OCI-LY7 (cell line): ENCODE results near the gene ATP2B1. TPM values are rescaled to one million over a fixed set of nuclear protein-coding genes. Genes with fewer than 3 reads are reported as not detected.

Experiments
- BruUV-seq: library from RNA; stranded (reverse); fragments of 400-500 nt; replicated peaks from 2 replicates; lab custom pipeline; 2021; lab: Mats Ljungman, UMichigan
- CTCF ChIA-PET: fragments of 300-600 bp; sonication (Branson Sonifier 250); formaldehyde crosslinking; loops from one replicate; lab custom pipeline; 2022; ENCODE audit warnings: antibody characterized with exemption; ENCODE audit not compliant: unreplicated experiment; lab: Charles Lee
- POLR2A ChIA-PET: fragments of 300-600 bp; sonication (Branson Sonifier 250); formaldehyde crosslinking; loops from one replicate; lab custom pipeline; 2022; ENCODE audit warnings: antibody characterized with exemption; lab: Charles Lee
- DNase-seq: peaks from one replicate; pipeline ENCODE4 v3.0.0-alpha.2; 2015; ENCODE audit warnings: low spot score
- H2AFZ ChIP-seq: fragments of 200-600 bp; sonication (generic), shearing (Covaris generic); 2 replicates; pipeline ENCODE4 v1.6.1; 2014; ENCODE audit warnings: mild to moderate bottlenecking, antibody characterized with exemption, low read length, moderate library complexity
- H3K27ac ChIP-seq: fragments of 200-600 bp; sonication (generic); 2 replicates; pipeline ENCODE4 v1.5.1; 2014; ENCODE audit warnings: mixed run types, low read depth, mild to moderate bottlenecking, moderate library complexity, low read length, inconsistent platforms; ENCODE audit not compliant: poor library complexity, severe bottlenecking
- H3K36me3 ChIP-seq: fragments of 200-600 bp; sonication (generic); 2 replicates; pipeline ENCODE4 v1.6.1; 2014; ENCODE audit warnings: mild to moderate bottlenecking, antibody characterized with exemption, low read length, moderate library complexity, mixed read lengths; ENCODE audit not compliant: insufficient read depth
- H3K4me1 ChIP-seq: fragments of 200-600 bp; sonication (generic); 2 replicates; pipeline ENCODE4 v1.5.1; 2014; ENCODE audit warnings: mild to moderate bottlenecking, low read length; ENCODE audit not compliant: insufficient read depth, poor library complexity, severe bottlenecking
- H3K4me2 ChIP-seq: fragments of 200-600 bp; sonication (generic); 2 replicates; pipeline ENCODE4 v1.6.1; 2014; ENCODE audit warnings: mild to moderate bottlenecking, low read length
- H3K4me3 ChIP-seq: fragments of 200-600 bp; sonication (generic); 2 replicates; pipeline ENCODE4 v1.5.1; 2014; ENCODE audit warnings: mild to moderate bottlenecking, low read depth, low read length; ENCODE audit not compliant: poor library complexity, severe bottlenecking
- H3K79me2 ChIP-seq: fragments of 200-600 bp; sonication (generic); 2 replicates; pipeline ENCODE4 v1.6.1; 2016; ENCODE audit warnings: low read depth, mild to moderate bottlenecking, low read length, moderate library complexity, mixed read lengths; ENCODE audit not compliant: insufficient read depth
- H3K9me2 ChIP-seq: fragments of 200-600 bp; sonication (generic); 2 replicates; pipeline ENCODE4 v1.6.1; 2016; ENCODE audit warnings: mild to moderate bottlenecking, low read length, mixed read lengths; ENCODE audit not compliant: insufficient read depth
- H3K9me3 ChIP-seq: fragments of 200-600 bp; sonication (generic); 2 replicates; pipeline ENCODE4 v1.6.1; 2014; ENCODE audit warnings: mild to moderate bottlenecking, mixed run types, low read length, mixed read lengths
- H4K20me1 ChIP-seq: fragments of 200-600 bp; sonication (generic); 2 replicates; pipeline ENCODE4 v1.6.1; 2014; ENCODE audit warnings: mild to moderate bottlenecking, antibody characterized with exemption, low read length, moderate library complexity, mixed read lengths; ENCODE audit not compliant: insufficient read depth
- EZH2phosphoT487 ChIP-seq: fragments of 200-600 bp; sonication (generic); IDR thresholded peaks from 2 replicates; pipeline ENCODE4 v1.6.1; 2018; ENCODE audit warnings: low read depth, borderline replicate concordance, mild to moderate bottlenecking, mixed run types, antibody characterized with exemption, low read length, moderate library complexity, mixed read lengths
- intact Hi-C: fragments of 100-400 bp; cut with micrococcal nuclease; formaldehyde crosslinking; loops from one replicate; pipeline ENCODE4 v1.10.0; 2022; ENCODE audit not compliant: unreplicated experiment
- total RNA-seq, 2 experiments: library from RNA; depleted of rRNA in 1 of 2; stranded (reverse); fragments of >200 nt in 1 of 2; shearing (Covaris generic) in 1 of 2; gene quantifications; 2 replicates each; pipeline ENCODE4 v1.2.3, GENCODE V29; 2014 to 2022
- TF ChIP-seq, protein P1 (sequence below): fragments of 200-600 bp; sonication (generic); conservative IDR thresholded peaks from 2 replicates; pipeline ENCODE4 v1.5.1; 2014; ENCODE audit warnings: mild to moderate bottlenecking, antibody characterized with exemption, low read length, moderate library complexity, mixed read lengths

ATP2B1 gene
- total RNA-seq, 2 experiments from 2014 or later: 58.5 to 74.9 TPM

- no peaks in the 10 kb centered on the region for H3K36me3 ChIP-seq
- intact Hi-C loops: no loop called here
- H3K27ac ChIP-seq: no peak overlapping the region
- H3K9me2 ChIP-seq: no peaks in the 10 kb centered on the region
- no peaks in the 10 kb centered on the region for H3K4me1 ChIP-seq
- H2AFZ ChIP-seq: no peak overlapping the region
- H4K20me1 ChIP-seq: no peaks in the 10 kb centered on the region
- no TSS peak for BruUV-seq
- no peaks in the 10 kb centered on the region for H3K9me3 ChIP-seq
- no peak overlapping the region for H3K4me3 ChIP-seq
- no peak for DNase-seq
- CTCF ChIA-PET: no interaction called here
- POLR2A ChIA-PET: interaction anchor here (1.3 kb wide), 1 partner anchor 13 kb away, joined by 3 read pairs; no protein-coding TSS in a partner anchor
- no peaks in the 10 kb centered on the region for H3K79me2 ChIP-seq
- TF ChIP-seq EZH2phosphoT487: no peak
- TF ChIP-seq, protein P1, sequence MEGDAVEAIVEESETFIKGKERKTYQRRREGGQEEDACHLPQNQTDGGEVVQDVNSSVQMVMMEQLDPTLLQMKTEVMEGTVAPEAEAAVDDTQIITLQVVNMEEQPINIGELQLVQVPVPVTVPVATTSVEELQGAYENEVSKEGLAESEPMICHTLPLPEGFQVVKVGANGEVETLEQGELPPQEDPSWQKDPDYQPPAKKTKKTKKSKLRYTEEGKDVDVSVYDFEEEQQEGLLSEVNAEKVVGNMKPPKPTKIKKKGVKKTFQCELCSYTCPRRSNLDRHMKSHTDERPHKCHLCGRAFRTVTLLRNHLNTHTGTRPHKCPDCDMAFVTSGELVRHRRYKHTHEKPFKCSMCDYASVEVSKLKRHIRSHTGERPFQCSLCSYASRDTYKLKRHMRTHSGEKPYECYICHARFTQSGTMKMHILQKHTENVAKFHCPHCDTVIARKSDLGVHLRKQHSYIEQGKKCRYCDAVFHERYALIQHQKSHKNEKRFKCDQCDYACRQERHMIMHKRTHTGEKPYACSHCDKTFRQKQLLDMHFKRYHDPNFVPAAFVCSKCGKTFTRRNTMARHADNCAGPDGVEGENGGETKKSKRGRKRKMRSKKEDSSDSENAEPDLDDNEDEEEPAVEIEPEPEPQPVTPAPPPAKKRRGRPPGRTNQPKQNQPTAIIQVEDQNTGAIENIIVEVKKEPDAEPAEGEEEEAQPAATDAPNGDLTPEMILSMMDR: no peak
- no peak overlapping the region for H3K4me2 ChIP-seq
These were observed 131.9 kb downstream of the ATP2B1 start for GRCh38 chr12:89576572-89577220.

GRCh38 chr12:89575374-89575773 lies 133.3 kb downstream of the ATP2B1 start:
- CTCF ChIA-PET: no interaction called here
- H3K4me3 ChIP-seq: no peak overlapping the region
- TF ChIP-seq EZH2phosphoT487: no peak
- TF ChIP-seq, protein P1: no peak
- H3K9me3 ChIP-seq: no peaks in the 10 kb centered on the region
- H4K20me1 ChIP-seq: no peaks in the 10 kb centered on the region
- BruUV-seq: no TSS peak
- H2AFZ ChIP-seq: no peak overlapping the region
- no peaks in the 10 kb centered on the region for H3K9me2 ChIP-seq
- H3K27ac ChIP-seq: no peak overlapping the region
- no peaks in the 10 kb centered on the region for H3K36me3 ChIP-seq
- no peaks in the 10 kb centered on the region for H3K79me2 ChIP-seq
- intact Hi-C loops: no loop called here
- no peak for DNase-seq
- no peak overlapping the region for H3K4me2 ChIP-seq
- POLR2A ChIA-PET: interaction anchor here (0.6 to 0.9 kb wide), 4 partner anchors 9 to 698 kb away, joined by 3 to 4 read pairs (median 4); no protein-coding TSS in a partner anchor
- H3K4me1 ChIP-seq: no peaks in the 10 kb centered on the region

DNA sequence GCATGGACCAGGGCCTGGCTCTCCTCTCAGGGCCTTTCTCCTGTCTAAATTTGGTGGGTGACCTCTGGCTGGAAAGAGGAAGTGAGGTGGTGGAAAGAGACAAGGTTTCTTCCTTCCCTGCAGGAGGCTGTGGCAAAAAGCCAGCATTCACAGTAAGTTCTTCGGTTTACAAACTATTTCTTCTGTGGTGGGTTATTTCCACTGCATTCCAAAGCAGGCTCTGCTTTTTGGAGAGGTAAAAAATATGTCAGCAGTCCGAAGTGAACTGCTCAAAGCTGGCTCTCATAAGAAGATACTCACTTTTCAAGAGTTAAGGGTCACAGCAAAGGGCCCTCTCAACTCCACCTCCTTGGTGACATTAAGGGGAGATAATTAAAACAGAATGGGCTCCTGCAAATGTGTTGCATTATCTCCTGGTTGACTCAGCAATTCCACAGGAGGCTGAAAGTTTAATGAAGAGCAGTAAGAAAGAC lies 133.9 kb downstream of the ATP2B1 start:
- TF ChIP-seq, protein P1: no peak
- TF ChIP-seq EZH2phosphoT487: no peak
- H3K36me3 ChIP-seq: no peaks in the 10 kb centered on the region
- peak; percentile 4 for DNase-seq
- no peak overlapping the region for H3K4me3 ChIP-seq
- CTCF ChIA-PET: no interaction called here
- BruUV-seq: no TSS peak
- intact Hi-C loops: no loop called here
- H3K9me3 ChIP-seq: no peaks in the 10 kb centered on the region
- no peaks in the 10 kb centered on the region for H3K79me2 ChIP-seq
- H4K20me1 ChIP-seq: no peaks in the 10 kb centered on the region
- POLR2A ChIA-PET: interaction anchor here (1.9 kb wide), 1 partner anchor 13 kb away, joined by 5 read pairs; no protein-coding TSS in a partner anchor
- no peak overlapping the region for H2AFZ ChIP-seq
- H3K4me1 ChIP-seq: no peaks in the 10 kb centered on the region
- H3K27ac ChIP-seq: no peak overlapping the region
- no peak overlapping the region for H3K4me2 ChIP-seq
- H3K9me2 ChIP-seq: no peaks in the 10 kb centered on the region
